GM13976 (cell line): Measurements from ENCODE around the gene CAMK4.

ENCODE experiments used
- DNase-seq: peaks from one replicate; pipeline ENCODE4 v3.0.0; 2012; ENCODE audit warnings: low spot score
- in situ Hi-C: fragments of 300-500 bp; cut with MboI; formaldehyde crosslinking; loops from one replicate; pipeline ENCODE4 v1.12.0; 2022; ENCODE audit warnings: low sequenced_read_pairs, mixed read lengths, inconsistent platforms; ENCODE audit not compliant: unreplicated experiment
- TF ChIP-seq, protein P1 (sequence below): IDR thresholded peaks from 2 replicates; pipeline ENCODE4 v1.5.1; 2012; ENCODE audit warnings: borderline replicate concordance, mild to moderate bottlenecking; ENCODE audit not compliant: insufficient read depth; ENCODE audit errors: extremely low read depth, missing control alignments, control extremely low read depth

The CAMK4 gene

DNA sequence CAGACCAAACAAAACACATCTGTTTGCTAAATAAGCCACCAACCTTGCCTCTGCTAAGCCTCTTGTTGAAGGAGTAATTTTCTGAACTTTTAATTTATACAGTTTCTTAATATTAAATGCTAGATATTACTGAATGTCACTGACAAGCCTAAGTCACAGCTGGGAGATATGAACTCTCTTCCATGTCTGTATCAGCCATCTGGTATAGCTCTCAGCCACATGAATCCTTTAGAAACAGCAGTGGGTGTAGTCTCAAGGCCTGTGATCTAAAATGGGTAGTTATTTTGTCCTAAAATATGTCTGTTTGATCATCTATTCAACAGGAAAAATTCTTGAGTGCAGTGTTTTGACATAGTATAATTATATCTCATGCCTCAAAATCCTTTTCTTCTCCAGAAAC is 97.2 kb downstream of the CAMK4 start:
- no peak for DNase-seq
- in situ Hi-C loops = no loop called here

DNA sequence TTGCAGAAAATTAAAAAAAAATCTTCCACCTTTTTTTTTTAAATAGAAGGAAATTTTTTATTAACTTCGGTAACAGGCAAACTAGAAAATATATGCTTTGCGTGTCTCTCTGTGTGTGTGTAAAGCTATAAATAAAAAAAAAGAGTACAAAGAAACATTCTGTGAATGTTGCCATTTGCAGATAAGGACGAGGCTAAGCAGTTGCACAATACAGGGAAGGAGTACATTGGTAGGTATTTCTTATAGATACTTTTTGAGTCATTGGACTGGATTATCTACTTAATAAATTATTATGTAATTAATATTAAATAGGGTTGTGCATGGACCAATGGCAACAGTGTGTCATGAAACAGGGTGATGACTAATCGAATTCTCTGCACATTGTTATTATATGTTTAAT is 102.4 kb downstream of the CAMK4 start:
- in situ Hi-C loops = no loop called here
- DNase-seq = no peak
- TF ChIP-seq, protein P1, sequence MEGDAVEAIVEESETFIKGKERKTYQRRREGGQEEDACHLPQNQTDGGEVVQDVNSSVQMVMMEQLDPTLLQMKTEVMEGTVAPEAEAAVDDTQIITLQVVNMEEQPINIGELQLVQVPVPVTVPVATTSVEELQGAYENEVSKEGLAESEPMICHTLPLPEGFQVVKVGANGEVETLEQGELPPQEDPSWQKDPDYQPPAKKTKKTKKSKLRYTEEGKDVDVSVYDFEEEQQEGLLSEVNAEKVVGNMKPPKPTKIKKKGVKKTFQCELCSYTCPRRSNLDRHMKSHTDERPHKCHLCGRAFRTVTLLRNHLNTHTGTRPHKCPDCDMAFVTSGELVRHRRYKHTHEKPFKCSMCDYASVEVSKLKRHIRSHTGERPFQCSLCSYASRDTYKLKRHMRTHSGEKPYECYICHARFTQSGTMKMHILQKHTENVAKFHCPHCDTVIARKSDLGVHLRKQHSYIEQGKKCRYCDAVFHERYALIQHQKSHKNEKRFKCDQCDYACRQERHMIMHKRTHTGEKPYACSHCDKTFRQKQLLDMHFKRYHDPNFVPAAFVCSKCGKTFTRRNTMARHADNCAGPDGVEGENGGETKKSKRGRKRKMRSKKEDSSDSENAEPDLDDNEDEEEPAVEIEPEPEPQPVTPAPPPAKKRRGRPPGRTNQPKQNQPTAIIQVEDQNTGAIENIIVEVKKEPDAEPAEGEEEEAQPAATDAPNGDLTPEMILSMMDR = no peak

More for the DNA sequence above, 97.2 kb downstream of the CAMK4 start:
- TF ChIP-seq, protein P1 = no peak

DNA sequence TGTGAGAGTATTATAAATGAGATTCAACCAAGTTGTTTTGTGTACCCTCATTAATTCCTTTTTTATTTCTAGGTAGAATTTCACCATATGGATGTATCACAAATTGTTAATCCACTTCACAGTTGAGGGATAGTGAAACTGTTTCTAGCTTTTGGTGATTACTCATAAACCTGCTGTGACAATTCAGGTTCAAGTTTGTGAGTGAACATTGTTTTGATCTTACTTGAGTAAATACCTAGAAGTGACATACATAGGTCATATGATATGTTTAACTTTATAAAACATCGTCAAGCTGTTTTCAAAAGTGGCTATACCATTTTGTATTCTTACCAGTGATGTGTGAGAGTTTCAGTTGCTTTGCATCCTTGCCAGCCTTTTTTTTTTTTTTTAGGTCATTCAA is 112.9 kb downstream of the CAMK4 start:
- no peak for DNase-seq
- TF ChIP-seq, protein P1 = no peak
- in situ Hi-C loops = no loop called here

DNA sequence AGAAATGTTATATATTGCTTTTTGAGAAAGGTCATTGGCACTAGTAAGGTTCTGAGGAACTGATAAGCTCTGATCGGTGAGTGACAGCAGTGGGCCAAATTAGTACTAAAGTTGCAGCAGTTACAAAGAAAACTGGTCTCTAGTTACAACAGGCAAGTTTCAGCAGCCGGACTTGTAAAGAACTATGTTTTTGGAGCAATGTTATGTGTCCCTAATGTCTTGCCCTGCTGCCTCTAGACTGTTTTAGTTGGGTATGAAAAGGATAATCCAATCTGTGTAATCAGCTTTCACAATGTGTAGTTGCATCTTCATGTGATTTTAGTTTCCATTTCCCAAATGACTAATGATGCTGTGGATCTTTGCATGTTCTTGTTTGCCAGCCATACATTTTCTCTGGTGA is 113.5 kb downstream of the CAMK4 start:
- no peak for DNase-seq
- in situ Hi-C loops = no loop called here
- TF ChIP-seq, protein P1 = no peak

DNA sequence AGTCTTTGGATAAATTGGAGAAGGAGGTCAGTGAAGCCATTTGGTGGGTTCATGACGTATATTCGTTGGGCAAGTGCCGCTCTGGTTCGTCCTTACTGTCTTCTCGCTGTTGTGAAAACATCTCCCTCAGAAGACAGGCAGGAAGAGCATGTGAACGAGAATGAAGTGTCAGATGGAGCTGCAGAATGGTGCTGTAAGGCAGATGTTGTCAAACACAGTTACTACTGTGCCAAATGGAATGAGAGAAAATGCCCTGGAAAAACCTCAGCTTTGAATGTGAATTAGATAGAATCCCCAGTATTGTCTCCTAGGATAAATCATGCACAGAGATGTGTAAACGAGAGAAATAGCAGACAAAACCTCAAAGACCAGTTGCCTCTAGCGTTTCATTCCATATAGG is 121.5 kb downstream of the CAMK4 start:
- in situ Hi-C loops = no loop called here
- TF ChIP-seq, protein P1 = no peak
- no peak for DNase-seq

DNA sequence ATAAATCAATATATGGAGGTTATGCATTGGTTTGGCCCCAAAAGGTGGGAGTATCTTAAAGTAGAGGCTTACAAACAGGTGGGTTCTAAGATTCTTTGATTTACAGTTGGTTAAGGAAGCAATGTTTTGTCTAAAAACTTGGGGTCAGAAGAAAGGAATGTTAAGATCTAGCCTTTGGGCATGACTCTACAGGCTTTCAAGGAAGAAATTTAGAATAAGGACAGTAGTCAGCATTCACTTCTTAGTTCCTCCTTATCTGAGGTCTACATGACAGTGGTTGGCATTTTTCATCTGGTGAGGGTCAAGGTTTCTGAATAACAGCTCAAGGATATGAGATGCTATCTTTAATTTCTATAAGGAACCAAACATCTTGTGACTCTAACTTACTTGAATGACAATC is 122.8 kb downstream of the CAMK4 start:
- DNase-seq = no peak
- in situ Hi-C loops = no loop called here
- TF ChIP-seq, protein P1 = no peak
